Duodenal mucosa (tissue), 2 donors: Measurements from ENCODE around the gene TBC1D2B.

Source experiments
- H3K27ac ChIP-seq: one replicate; pipeline ENCODE4 v1.7.0; 2013; ENCODE audit warnings: low read depth, low read length
- H3K27me3 ChIP-seq, 2 donors: one replicate each; pipeline ENCODE4 v1.7.0; 2013; ENCODE audit warnings: low read length in 2 of 2, control low read depth in 1 of 2; ENCODE audit not compliant: insufficient read depth in 2 of 2, control insufficient read depth in 1 of 2
- H3K36me3 ChIP-seq, 2 donors: one replicate each; pipeline ENCODE4 v1.7.0; 2013; ENCODE audit warnings: low read length in 2 of 2, control low read depth in 1 of 2; ENCODE audit not compliant: insufficient read depth in 2 of 2, control insufficient read depth in 1 of 2
- H3K4me1 ChIP-seq, 2 donors: one replicate each; pipeline ENCODE4 v1.7.0; 2013; ENCODE audit warnings: low read length in 2 of 2, control low read depth in 1 of 2; ENCODE audit not compliant: insufficient read depth in 2 of 2, control insufficient read depth in 1 of 2
- H3K4me3 ChIP-seq, 2 donors: one replicate each; pipeline ENCODE4 v1.7.0; 2013; ENCODE audit warnings: low read length in 2 of 2, low read depth in 1 of 2
- H3K9ac ChIP-seq, 2 donors: one replicate each; pipeline ENCODE4 v1.7.0; 2013; ENCODE audit warnings: low read length in 2 of 2, low read depth in 1 of 2
- H3K9me3 ChIP-seq, 2 donors: one replicate each; pipeline ENCODE4 v1.7.0; 2013; ENCODE audit warnings: low read length in 2 of 2, control low read depth in 1 of 2; ENCODE audit not compliant: control insufficient read depth in 1 of 2

TBC1D2B gene

DNA sequence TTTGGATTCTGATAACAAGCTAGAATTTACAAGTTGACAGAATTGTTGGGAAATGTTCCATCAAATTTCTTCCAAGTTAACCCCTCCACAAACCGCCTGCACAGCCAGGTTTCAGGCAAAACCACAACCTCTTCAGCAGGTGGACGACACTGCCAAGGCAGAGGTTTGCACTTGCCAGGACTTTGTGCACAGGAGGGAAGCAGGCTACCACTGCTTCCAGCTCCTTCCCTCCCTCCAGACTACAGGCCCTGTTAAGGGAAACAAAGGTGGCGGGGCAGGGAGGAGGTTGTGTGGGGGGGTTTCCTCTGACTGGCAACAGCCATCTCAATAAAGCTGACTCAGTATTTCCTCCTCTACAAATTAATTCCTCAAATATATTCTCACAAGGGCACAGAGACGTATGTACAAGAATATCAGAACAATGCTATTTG, 42.2 kb downstream of the TBC1D2B start:
- Histone ChIP-seq H3K4me3 (peak overlapping the region in 1 of 2 donors; percentile 32), H3K9ac (peak overlapping the region in 1 of 2 donors; percentile 15), H3K27me3 (no peaks in the 10 kb centered on the region), H3K36me3 (peaks cover 0 to 7% of the 10 kb centered on the region in 2 donors), H3K27ac (peak overlapping the region; percentile 11), H3K4me1 (peaks cover 57% of the 10 kb centered on the region in 2 donors), H3K9me3 (no peaks in the 10 kb centered on the region)

DNA sequence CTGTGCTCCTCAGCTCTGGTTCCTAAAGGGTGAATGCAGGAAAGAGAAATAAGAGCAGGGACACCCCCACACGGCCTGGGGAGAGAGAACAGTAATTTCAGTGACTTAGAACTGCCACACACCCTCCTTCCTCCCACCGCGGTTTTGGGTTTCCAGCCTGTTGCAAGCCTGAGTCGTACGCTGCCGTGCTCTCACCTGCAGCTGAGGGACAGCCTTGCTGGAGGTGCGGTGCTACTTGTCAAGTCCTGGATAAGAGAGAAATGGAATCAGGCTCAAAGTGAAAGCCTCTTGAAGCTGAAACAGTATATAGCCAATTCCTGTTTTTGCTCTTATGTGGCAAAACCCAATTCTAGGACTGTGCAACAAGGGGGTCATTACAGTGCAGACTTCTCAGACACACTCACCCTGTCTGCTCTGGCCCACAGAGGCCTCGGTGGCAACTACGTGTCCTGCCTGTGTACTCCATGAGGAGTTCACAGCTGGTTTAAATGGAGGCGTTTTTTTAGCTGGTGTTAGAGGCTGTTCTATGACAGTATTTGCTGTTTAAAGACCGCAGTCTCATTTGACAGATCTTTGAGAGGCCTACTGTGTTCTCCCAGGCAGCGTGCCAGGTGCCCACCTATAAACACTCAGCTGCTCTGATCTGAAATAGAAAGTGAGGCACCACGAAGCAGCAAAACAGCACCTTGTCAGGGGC, 42.9 kb downstream of the TBC1D2B start:
- Histone ChIP-seq H3K9ac (peak overlapping the region in 1 of 2 donors; percentile 15), H3K9me3 (no peaks in the 10 kb centered on the region), H3K27me3 (no peaks in the 10 kb centered on the region), H3K4me3 (peak overlapping the region in 1 of 2 donors; percentile 32), H3K27ac (peak overlapping the region; percentile 65), H3K36me3 (peaks cover 0 to 7% of the 10 kb centered on the region in 2 donors), H3K4me1 (peaks cover 56 to 57% of the 10 kb centered on the region in 2 donors)

DNA sequence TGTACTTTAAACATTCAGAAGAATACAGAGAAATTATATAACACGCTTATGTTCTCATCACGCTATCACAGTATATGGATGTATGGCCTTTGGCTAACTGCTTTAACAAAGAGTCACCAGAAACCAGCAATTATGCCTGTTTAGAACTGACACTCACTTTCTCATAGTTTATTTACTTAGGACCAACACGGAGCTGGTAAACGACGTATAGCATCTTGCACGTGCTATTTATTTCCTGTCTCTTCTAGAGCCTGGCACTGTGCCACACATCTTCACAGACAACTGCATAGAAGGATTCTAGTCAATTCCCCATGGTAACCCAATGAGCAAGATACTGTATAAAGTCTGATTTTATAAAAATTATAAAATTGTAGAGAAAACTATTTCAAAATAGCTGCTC, 43.6 kb downstream of the TBC1D2B start:
- H3K27ac ChIP-seq = no peak overlapping the region
- H3K9me3 ChIP-seq = no peaks in the 10 kb centered on the region
- peaks cover 48 to 55% of the 10 kb centered on the region in 2 donors for H3K4me1 ChIP-seq
- H3K4me3 ChIP-seq = no peak overlapping the region
- H3K9ac ChIP-seq = no peak overlapping the region
- H3K27me3 ChIP-seq = no peaks in the 10 kb centered on the region
- H3K36me3 ChIP-seq = peaks cover 0 to 9% of the 10 kb centered on the region in 2 donors

DNA sequence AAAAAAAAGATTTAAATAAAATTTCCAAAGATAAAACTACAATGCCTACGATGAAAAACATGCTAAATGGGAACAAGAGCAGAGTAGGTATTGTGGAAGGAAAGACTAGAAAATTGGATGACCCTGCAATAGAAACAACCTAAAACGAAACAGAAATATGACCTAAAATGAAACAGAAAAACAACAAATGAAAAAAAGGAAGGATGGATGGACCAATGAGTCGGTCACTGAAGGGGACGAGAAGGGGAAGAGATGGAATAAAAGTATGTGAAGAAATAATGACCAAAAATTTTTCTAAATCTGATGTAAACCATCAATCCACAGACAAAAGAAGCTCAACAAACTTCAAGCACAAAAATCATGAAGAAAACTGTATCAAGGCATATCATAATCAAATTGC, 44.8 kb downstream of the TBC1D2B start:
- Histone ChIP-seq H3K36me3 (peaks cover 5 to 20% of the 10 kb centered on the region in 2 donors), H3K27me3 (no peaks in the 10 kb centered on the region), H3K9ac (no peak overlapping the region), H3K4me3 (no peak overlapping the region), H3K9me3 (no peaks in the 10 kb centered on the region), H3K27ac (no peak overlapping the region), H3K4me1 (peaks cover 37 to 43% of the 10 kb centered on the region in 2 donors)

DNA sequence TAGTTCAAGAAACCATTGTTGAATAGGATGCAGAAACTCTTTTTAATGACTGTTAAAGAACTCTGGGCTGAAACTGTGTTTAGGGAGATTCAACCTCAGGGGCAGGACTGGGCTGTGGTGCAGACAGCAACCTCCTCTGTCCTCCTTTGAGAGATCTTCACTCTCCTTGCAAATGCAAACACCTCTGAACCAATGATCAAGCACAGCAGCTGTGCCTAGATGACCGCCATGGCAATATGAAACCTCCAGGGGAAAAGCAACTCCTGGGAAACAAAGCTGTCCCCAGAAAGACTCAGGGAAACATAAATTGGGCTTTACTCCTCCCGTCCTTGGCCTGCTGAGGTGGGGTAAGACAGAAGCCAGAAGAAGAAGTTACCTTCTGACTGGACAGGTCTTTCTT, 52.6 kb downstream of the TBC1D2B start:
- no peaks in the 10 kb centered on the region for H3K9me3 ChIP-seq
- no peak overlapping the region for H3K9ac ChIP-seq
- H3K4me1 ChIP-seq = peaks cover 16 to 28% of the 10 kb centered on the region in 2 donors
- no peaks in the 10 kb centered on the region for H3K27me3 ChIP-seq
- H3K4me3 ChIP-seq = no peak overlapping the region
- no peak overlapping the region for H3K27ac ChIP-seq
- peaks cover 25 to 69% of the 10 kb centered on the region in 2 donors for H3K36me3 ChIP-seq

DNA sequence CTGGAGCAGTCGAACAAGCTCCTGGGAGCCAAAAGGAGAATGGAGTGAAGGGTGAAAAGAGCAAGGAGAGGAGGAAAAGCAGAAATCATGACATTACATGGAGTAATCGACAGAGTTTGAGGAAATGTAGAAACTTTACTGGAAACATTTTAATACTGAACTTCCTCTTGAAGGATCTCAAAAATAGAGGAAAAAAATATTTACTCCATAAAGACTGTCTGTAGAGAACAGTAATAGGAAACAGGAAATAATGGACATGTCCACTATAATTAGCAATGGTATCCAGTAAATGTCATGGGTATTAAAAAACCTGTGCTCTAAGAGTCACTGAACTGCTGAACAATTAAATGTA, 53.0 kb downstream of the TBC1D2B start:
- no peak overlapping the region for H3K4me3 ChIP-seq
- H3K9me3 ChIP-seq = no peaks in the 10 kb centered on the region
- peaks cover 25 to 65% of the 10 kb centered on the region in 2 donors for H3K36me3 ChIP-seq
- no peaks in the 10 kb centered on the region for H3K27me3 ChIP-seq
- peaks cover 16 to 28% of the 10 kb centered on the region in 2 donors for H3K4me1 ChIP-seq
- no peak overlapping the region for H3K27ac ChIP-seq
- H3K9ac ChIP-seq = no peak overlapping the region

DNA sequence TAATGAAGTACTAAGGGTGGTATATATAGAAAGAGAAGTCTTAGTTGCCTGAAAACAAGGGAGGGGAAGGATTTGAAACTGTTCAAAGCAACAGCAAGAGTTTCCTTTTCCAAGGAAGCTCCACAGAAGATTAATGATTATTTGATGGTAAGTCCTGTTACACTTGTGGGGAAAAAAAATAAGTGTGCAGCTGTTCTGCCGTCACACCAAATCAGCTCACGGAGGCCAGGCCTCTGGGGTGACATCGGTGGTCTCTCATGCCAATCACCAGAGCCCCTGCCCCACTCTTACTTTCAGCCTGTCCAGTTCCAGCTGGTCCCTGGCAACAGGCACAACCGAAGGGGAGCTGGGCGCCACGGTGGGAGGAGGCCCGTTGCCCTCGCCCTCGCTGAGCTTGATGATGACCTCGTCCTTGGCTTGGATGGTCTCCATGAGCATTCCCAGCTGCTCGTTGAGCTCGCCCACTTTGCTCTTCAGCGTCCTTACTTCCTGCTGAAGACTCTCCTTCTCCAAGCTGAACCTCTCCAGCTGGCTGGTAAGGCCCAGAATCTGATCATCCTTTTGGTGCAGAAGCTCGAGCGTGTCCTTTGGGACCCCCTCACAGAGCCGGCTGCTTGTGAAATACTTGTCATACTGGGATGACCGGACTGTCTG, 53.5 kb downstream of the TBC1D2B start:
- Histone ChIP-seq H3K9me3 (no peaks in the 10 kb centered on the region), H3K4me1 (peaks cover 18 to 31% of the 10 kb centered on the region in 2 donors), H3K4me3 (no peak overlapping the region), H3K36me3 (peaks cover 25 to 65% of the 10 kb centered on the region in 2 donors), H3K27ac (peak overlapping the region; percentile 35), H3K9ac (no peak overlapping the region), H3K27me3 (no peaks in the 10 kb centered on the region)

DNA sequence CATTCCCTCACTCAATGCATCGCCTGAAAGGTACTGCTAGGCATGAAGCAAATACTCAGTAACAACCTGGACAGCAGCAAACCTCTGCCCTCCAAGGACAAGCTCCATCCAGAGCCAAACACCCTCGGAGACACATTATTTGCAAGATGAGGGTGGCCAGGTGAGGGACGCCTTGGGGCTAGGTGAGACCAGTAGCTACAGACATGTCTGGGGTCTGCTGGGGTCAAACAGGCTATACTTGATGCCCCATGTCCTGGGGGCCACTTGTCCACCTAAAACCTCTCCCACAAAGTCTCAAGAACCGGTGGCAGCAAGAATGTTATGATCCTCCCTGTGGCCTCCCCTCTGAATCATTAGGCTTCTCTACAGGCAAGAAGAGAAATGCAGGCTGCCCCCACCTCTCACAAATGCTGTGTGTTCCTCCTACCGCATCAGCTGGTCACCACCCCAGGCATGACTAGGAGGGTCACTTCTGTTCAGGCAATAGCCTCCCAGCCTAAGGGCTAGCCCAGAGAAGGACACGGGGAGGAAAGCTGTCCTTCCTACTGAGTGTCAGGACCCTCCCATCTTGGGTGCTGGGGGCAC, 54.3 kb downstream of the TBC1D2B start:
- H3K4me3 ChIP-seq = no peak overlapping the region
- no peak overlapping the region for H3K27ac ChIP-seq
- no peaks in the 10 kb centered on the region for H3K27me3 ChIP-seq
- peaks cover 25 to 57% of the 10 kb centered on the region in 2 donors for H3K36me3 ChIP-seq
- no peak overlapping the region for H3K9ac ChIP-seq
- H3K4me1 ChIP-seq = peaks cover 23 to 39% of the 10 kb centered on the region in 2 donors
- no peaks in the 10 kb centered on the region for H3K9me3 ChIP-seq

DNA sequence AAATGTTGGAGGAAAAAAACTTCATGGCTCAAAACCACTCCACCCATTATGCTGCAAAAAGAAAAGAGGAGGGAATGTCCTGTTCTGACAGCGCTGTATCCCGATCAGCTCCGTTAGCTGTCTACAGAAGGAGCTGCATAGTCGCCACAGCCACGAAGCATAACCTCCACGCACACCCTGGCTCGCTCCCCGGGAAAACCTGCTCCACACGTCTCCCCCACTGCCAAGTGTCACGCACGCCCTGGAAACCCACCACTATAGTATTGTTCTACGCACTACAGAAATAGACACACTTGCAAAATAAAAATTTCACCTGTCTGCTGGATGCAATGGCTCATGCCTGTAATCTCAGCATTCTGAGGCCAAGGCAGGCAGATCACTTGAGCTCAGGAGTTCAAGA, 55.8 kb downstream of the TBC1D2B start:
- H3K27me3 ChIP-seq = no peaks in the 10 kb centered on the region
- H3K27ac ChIP-seq = no peak overlapping the region
- peaks cover 23 to 40% of the 10 kb centered on the region in 2 donors for H3K4me1 ChIP-seq
- peaks cover 18 to 51% of the 10 kb centered on the region in 2 donors for H3K36me3 ChIP-seq
- no peak overlapping the region for H3K9ac ChIP-seq
- no peaks in the 10 kb centered on the region for H3K9me3 ChIP-seq
- no peak overlapping the region for H3K4me3 ChIP-seq

DNA sequence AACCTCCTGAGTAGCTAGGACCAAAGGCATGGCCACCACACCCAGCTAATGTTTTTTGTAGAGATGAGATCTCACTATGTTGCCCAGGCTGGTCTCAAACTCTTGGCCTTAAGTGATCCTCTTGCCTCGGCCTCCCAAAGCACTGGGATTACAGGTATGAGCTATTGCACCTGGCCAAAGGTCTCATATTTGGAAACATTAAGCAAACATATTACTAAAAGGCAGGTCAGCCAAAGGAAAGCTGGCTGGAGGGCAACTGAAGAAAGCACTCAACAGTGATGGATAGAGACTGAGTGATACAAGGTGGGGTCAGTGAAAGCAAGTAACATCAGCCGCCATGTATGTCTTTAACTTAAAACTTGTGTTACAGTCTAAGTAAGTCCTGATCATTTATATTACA, 57.5 kb downstream of the TBC1D2B start:
- Histone ChIP-seq H3K27me3 (no peaks in the 10 kb centered on the region), H3K4me1 (peaks cover 18 to 26% of the 10 kb centered on the region in 2 donors), H3K36me3 (peaks cover 32 to 59% of the 10 kb centered on the region in 2 donors), H3K9me3 (no peaks in the 10 kb centered on the region), H3K27ac (no peak overlapping the region), H3K9ac (no peak overlapping the region), H3K4me3 (no peak overlapping the region)
